Prostate gland (tissue), 2 donors: ENCODE data around the gene ARMCX4.

Experiments
- POLR2A ChIP-seq: fragments of 450-650 bp; IDR thresholded peaks from one replicate; pipeline ENCODE4 v1.6.1; 2016; ENCODE audit warnings: antibody characterized with exemption, mild to moderate bottlenecking
- POLR2AphosphoS5 ChIP-seq: sonication (generic); formaldehyde crosslinking; IDR thresholded peaks from one replicate; pipeline ENCODE4 v1.6.1; 2017; ENCODE audit warnings: antibody characterized with exemption
- TF ChIP-seq, protein P1 (sequence below), 4 experiments: fragments of 200-600 bp in 2 of 4; fragments of 450-650 bp in 2 of 4; sonication (generic) in 2 of 4; IDR thresholded peaks; 1 replicate in 3 of 4; 2 replicates in 1 of 4; pipeline ENCODE4 v1.5.1; 2016 to 2019; ENCODE audit warnings: antibody characterized with exemption in 4 of 4, mild to moderate bottlenecking in 2 of 4, moderate library complexity in 2 of 4

DNA sequence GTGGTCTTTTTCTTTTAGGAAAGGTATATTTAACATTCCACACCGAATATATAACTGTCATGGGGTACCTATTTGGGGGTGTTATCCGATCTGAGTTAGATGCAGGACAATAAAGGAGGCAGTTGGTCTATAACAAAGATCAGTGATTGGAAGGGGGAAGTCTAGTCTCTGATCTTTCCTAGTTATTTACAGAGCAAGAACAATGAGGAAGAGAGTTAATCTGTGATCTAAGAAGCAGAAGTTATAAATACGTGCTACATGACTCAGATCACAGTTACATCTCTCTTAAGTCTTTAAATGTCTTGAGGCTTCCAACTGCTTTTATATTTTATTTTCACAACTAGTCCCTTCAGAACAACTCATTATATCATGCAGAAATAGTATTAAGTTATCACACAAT lies 33.2 kb upstream of the ARMCX4 start:
- TF ChIP-seq, protein P1, sequence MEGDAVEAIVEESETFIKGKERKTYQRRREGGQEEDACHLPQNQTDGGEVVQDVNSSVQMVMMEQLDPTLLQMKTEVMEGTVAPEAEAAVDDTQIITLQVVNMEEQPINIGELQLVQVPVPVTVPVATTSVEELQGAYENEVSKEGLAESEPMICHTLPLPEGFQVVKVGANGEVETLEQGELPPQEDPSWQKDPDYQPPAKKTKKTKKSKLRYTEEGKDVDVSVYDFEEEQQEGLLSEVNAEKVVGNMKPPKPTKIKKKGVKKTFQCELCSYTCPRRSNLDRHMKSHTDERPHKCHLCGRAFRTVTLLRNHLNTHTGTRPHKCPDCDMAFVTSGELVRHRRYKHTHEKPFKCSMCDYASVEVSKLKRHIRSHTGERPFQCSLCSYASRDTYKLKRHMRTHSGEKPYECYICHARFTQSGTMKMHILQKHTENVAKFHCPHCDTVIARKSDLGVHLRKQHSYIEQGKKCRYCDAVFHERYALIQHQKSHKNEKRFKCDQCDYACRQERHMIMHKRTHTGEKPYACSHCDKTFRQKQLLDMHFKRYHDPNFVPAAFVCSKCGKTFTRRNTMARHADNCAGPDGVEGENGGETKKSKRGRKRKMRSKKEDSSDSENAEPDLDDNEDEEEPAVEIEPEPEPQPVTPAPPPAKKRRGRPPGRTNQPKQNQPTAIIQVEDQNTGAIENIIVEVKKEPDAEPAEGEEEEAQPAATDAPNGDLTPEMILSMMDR (IDR thresholded peaks at IDR 0.05), result no peak
- TF ChIP-seq POLR2AphosphoS5, result peak; percentile 11
- no peak for TF ChIP-seq POLR2A
